DMS 273 (cell line): ENCODE results near the gene HIVEP3.

ENCODE experiments used
- DNase-seq: peaks from one replicate; lab custom pipeline; 2025; ENCODE audit not compliant: unreplicated experiment; lab: John Stamatoyannopoulos, UW

Gene HIVEP3

GRCh38 chr1:41875487-41875886 lies 43.2 kb downstream of the HIVEP3 start:
- no peak for DNase-seq

DNA sequence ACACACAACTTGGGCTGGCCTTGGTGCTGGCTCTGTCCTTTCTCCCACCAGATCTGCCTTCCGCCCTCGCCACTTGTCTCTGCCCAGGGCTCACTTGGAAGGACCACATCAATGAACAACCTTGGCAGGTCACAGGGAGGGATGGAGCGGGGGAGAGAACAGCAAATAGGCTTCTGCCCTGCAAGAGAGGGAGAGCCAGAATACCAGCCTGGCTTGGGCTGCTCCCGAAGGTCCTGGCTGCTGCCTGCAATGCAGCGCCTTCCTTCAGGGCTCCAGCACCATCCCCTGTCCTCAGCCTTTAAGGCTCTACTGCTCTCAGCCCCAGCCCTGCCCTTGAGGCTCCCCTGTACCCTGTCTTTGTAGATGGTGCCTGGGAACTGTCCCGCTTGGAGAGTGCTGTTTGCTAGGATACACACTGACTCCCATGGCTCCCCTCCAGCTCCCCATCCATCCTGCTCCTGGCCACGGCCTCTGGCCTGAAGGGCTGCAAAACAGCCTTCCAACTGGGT lies 43.8 kb downstream of the HIVEP3 start:
- no peak for DNase-seq

- no peak for DNase-seq
Observed at GRCh38 chr1:41874151-41874719, 44.5 kb downstream of the HIVEP3 start.

- DNase-seq = no peak
Observed at GRCh38 chr1:41872074-41872473, 46.6 kb downstream of the HIVEP3 start.

DNA sequence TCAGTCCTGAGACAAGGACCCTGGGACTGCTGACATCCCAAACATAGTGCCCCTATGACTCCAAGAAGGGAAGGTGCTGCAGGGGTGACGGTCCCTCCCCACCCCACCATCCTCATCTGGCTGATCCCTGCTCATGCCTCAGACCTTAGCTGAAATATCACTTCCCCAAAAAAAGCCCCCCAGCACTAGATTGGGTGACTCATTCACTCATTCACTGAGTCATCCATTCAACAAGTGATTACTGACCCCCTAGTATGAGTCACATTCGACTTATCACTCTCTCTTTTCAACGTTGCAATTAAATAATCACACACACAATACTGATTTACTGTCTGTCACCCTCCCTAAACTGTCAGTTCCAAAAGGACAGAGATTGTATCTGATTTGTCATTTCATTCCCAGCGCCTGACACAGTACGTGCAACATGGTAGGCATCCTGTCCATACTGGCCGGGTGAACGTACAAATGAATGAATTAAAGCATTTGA lies 48.6 kb downstream of the HIVEP3 start:
- DNase-seq = no peak

DNA sequence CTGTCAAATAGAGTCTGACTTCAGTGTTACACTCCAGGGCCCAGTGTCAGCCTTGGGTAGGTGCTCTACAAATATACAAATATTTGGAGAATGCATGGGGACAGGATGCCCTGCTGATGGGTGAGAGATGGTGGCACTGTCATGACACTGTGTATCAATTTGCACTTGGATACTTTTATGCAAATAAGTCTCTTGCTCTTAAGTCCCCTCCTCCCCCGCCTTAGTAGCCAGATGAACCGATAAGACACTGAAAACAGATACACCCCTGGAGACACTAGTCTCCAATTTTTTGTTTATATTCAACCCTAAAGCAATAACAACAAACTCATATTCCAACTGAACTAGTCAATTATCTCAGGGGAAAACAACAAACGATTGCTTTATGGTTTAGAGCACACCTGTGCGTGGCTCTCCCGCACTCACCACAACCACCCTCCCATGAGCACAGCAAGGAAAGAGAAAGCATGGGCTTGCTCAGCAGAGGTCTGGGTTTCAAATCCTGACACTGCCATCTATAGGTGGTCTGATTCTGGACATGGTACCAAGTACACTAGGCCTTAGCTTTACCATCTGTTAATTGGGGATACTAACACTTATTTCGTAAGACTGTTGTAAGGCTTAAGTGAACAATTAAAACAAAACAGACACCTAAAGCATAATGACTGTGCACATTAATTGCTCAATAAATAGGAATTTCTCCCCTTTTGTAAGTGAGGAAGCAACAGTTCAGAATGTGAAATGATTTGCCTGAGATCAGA lies 50.3 kb downstream of the HIVEP3 start:
- no peak for DNase-seq

GRCh38 chr1:41866285-41866684 lies 52.4 kb downstream of the HIVEP3 start:
- no peak for DNase-seq

- no peak for DNase-seq
Observed at GRCh38 chr1:41864471-41865040, 54.2 kb downstream of the HIVEP3 start.

GRCh38 chr1:41863718-41864117 lies 55.0 kb downstream of the HIVEP3 start:
- no peak for DNase-seq

GRCh38 chr1:41862384-41863221 lies 56.1 kb downstream of the HIVEP3 start:
- no peak for DNase-seq

DNA sequence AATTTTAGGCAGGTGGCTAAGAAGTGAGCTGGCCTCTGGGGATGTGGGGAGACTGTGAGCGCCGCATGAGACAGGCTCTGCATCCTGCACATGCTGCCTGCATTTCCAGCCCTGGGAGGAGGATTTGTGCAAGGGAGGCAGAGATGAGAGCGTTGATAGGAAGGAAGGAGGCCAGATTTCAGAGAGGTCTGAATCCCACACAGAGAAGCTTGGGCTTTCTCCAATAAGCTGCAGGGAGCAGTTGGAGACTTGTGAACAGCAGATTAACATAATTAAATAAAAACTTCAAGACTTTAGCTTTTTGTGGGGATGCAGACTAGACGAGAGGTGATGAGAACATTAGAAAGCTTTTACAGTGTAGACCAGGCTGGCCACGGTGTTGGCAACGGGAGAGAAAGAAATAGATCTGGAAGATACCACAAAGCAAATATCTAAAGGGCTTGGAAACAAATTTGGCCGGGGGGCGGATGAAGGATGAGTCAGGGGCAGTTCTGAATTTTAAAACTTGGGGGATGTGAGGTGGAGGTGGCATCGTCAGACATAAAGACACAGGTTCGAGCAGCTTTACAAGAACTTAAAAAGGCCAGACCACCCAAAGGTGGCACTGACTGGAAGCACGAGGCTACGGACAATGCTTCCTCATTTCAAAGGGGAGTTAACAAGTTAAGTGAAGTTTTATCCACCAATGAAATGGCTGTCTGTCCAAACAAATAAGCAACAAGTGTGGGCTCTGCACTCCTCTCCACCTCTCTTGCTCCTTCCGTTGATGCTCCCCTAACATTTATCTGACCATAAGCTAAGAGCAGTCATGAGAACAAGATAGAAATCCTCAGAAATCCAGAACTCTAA lies 57.0 kb downstream of the HIVEP3 start:
- peak; percentile 11 for DNase-seq

DNA sequence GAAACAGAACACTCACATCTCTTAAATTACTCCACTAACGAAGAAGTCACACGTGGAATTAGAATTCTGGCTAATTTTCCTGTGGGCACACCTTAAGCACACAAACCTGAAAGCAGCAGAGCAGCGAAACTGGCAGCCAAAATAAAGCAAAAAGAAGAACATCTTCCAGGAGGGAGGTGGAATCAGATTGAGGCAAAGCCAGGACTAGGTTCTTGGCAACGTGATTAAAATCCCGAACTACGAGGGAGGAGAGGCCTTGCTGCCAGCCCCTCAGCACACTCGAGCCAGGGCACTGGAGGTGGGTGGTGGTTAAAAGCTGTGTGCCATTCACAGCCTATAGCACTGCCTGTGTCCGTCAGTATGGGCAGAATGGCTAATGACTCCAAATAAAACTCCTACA lies 58.0 kb downstream of the HIVEP3 start:
- no peak for DNase-seq

DNA sequence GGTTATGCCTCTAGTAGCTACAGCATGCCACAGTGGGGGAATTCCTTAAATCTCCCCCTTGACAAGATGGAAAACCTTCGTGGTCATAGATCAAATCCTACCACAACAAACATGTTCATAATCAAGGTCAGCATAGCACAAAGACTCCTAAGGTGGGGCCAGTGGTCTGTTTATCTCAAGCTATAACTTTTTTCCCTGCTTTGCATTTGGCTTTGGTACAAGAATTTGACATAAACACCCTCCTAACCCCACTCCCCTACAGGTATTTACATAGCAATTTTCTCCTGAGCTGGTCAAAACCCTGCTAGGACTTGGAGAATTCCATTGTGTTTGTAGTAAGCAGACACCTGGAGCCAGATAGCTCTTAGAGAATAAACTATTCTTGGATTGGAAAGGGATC lies 58.5 kb downstream of the HIVEP3 start:
- no peak for DNase-seq

DNA sequence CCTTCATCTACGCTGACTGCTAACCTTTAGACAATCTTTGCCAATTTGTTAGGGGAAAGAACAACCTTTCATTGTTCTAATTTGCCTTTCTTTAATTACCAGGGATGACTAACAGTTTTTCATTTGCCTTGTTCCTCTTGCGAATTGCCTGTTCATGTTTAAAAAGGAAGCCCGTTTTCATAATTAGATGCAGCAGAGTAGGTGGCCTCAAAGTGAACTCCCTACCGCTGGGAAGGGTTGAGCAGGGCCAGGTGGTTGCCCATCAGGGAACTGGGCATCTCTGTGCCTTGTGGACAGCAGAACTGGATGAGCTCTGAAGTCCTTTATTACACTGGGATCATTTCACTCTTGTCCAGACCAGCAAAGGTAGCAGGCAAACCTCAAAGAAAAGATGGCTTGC lies 59.0 kb downstream of the HIVEP3 start:
- no peak for DNase-seq

DNA sequence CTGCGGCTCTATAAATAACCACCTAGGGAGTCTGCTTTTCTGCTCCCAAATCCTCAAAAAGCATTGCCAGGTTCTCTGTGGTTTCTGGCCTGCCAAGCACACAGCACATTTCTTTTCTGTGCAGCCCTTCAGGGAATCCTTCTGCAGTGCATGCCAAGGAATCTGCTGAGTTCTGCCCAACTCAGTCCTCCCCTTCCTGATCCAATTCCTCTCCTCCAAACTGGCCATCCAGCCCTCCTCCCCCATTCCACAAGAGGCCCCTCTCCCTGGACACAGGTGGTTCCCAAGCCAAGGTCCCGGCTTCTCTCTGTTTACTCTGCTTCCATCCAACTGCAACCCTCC lies 61.8 kb downstream of the HIVEP3 start:
- no peak for DNase-seq

DNA sequence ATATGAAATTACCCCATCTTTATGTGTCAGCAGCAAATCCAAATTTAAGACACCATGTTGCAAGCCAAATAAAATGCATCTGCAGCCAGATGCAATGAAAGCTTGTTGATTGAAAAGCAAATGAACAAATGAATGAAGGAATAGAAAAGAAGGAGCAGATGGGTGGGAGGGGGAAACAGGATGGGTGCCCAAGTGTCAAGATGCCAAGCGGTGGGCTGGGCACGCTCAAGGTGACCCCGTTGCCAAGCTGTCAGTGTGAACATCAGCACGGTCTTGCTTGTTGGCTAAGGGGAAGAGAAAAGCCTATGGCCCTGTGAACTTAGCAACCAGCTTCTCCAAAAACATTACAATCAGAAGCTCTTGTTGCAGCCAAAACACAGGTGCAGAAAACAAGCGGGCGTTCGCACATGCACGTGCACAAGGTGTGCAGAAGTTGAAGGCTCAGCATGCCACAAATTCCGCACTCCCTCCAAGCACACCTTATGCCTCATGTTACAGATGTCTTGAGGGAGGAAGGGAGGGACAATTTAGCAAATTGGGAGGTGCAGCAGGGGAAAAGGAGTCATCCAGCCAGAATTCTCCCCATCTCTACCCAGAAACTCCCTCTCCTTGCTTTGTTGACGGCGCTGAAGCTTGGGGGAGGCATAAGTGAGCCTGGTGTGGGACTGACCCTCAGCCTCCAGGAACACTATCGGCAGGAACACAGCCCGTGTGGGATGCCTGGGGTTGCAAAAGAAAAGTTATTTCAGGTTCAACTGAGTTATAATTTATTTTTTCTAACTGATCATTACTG lies 62.4 kb downstream of the HIVEP3 start:
- DNase-seq = peak; percentile 14

DNA sequence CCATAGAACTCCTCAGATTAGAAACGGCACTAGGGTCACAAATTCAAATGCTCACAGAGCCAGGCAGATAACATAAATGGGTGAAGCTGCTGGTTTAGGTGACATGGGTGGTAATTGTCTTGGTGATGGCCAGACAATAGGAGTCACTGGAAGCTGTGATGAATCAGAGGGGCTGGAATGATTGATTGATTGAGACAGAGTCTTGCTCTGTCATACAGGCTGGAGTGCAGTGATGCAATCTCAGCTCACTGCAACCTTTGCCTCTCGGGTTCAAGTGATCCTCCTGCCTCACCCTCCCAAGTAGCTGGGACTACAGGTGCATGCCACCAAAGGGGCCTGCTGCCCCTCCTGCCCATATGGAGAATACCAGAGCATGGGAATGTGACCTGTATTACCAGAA lies 63.0 kb downstream of the HIVEP3 start:
- DNase-seq = no peak

- peak; percentile 70 for DNase-seq
Observed at GRCh38 chr1:41853907-41854306, 64.8 kb downstream of the HIVEP3 start.

DNA sequence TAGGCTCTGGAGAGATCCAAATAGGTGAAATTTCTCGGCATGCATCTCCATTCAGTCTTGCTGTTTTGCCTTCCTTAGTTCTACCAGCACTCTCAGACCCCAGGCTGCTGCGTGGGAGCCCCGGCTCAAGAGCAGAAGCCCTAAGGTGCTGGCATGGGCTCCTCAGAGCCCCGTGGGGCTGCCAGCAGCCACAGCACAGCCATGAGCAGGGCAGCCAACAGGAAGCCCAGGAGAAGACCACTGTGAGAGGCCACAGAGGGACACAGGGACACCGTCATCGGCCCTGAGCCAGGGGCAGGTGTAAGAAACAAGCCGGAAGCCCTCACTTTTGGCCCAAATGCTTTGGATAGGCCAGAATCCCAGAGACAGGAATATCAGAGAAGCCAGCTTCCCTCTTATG lies 66.6 kb downstream of the HIVEP3 start:
- no peak for DNase-seq

DNA sequence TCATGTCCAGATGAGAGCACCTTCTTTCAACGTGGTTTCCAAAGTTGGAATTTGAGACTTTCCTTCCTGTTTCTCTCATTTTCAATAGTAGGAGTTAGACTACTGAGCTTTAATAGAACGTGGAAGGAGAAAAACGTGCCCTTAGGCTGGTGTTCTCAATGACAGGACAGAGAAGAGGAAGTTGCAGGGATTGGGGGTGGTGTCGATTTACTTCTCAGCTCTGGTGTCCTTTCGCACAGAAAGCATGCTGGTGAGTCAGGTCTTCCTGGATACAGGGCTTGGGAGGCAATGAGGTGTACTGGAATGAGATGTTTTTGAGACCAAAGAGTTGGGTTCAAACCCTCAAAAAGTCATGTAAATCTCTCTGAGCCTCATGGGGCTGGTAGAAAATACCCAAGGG lies 67.1 kb downstream of the HIVEP3 start:
- DNase-seq = no peak
